HepG2 (cell line): ENCODE measurements around the gene FNDC3A. TPM values are rescaled to one million over a fixed set of nuclear protein-coding genes. Genes with fewer than 3 reads are reported as not detected.

Experiments used
- ATAC-seq: fragments of 200-7000 bp; cut with Tn5 transposase; 3 replicates; pipeline ENCODE4 v1.9.1; 2020; ENCODE audit warnings: mild to moderate bottlenecking, moderate library complexity
- BruUV-seq: library from RNA; stranded (reverse); fragments of 400-500 nt; replicated peaks from 2 replicates; lab custom pipeline; 2021; lab: Mats Ljungman, UMichigan
- CTCF ChIA-PET: fragments of 300-600 bp; formaldehyde crosslinking; extraction: SDS; loops from one replicate; lab custom pipeline; 2021; ENCODE audit warnings: low total read pairs, inconsistent platforms, low intra/inter-chr PET ratio; lab: Yijun Ruan, JAX
- POLR2A ChIA-PET: fragments of 350-600 bp; sonication (Branson Sonifier 250); formaldehyde crosslinking; loops from one replicate; lab custom pipeline; 2020; ENCODE audit warnings: antibody characterized with exemption, inconsistent platforms; lab: Yijun Ruan, JAX
- DNase-seq: peaks from one replicate; pipeline ENCODE4 v3.0.0-alpha.2; 2015; ENCODE audit warnings: low spot score
- FAIRE-seq: peaks from 3 replicates; lab custom pipeline; 2011; peaks lifted over from hg19 to GRCh38; lab: Jason Lieb, UNC
- H2AFZ ChIP-seq: one replicate; pipeline ENCODE4 v1.6.1; 2011; ENCODE audit warnings: low read length, inconsistent platforms
- H3K27ac ChIP-seq: fragments of 300-600 bp; 3 replicates; pipeline ENCODE4 v1.8.0; 2011; ENCODE audit warnings: mixed run types, mild to moderate bottlenecking, mixed read lengths, low read length, inconsistent platforms; ENCODE audit not compliant: insufficient read depth; ENCODE audit errors: extremely low read length
- H3K27me3 ChIP-seq, 2 experiments: fragments of 200-600 bp in 1 of 2; 2 replicates in 1 of 2; 3 replicates in 1 of 2; pipeline versions ENCODE4 v1.6.0 to v1.8.0; 2011; ENCODE audit warnings: low read length in 2 of 2, mild to moderate bottlenecking in 2 of 2, moderate library complexity in 2 of 2, inconsistent platforms in 1 of 2; ENCODE audit not compliant: insufficient read depth in 2 of 2, control insufficient read depth in 1 of 2
- H3K36me3 ChIP-seq, 2 experiments: fragments of 200-600 bp in 1 of 2; replicated peaks in 1 of 2; 2 replicates in 1 of 2; 3 replicates in 1 of 2; pipeline versions ENCODE4 v1.5.1 to v1.8.0; 2011; ENCODE audit warnings: low read length in 2 of 2, inconsistent platforms in 1 of 2; ENCODE audit not compliant: insufficient read depth in 2 of 2, control insufficient read depth in 1 of 2
- H3K4me1 ChIP-seq: 2 replicates; pipeline ENCODE4 v1.5.1; 2012; ENCODE audit warnings: low read length, inconsistent platforms; ENCODE audit not compliant: insufficient read depth
- H3K4me2 ChIP-seq: 2 replicates; pipeline ENCODE4 v1.6.0; 2011; ENCODE audit warnings: low read depth, low read length, inconsistent platforms
- H3K4me3 ChIP-seq, 3 experiments: fragments of 200-600 bp in 1 of 3; sonication (generic), shearing (Covaris generic) in 1 of 3; replicated peaks in 1 of 3; 2 replicates each; pipeline ENCODE4 v1.5.1; 2011 to 2016; ENCODE audit warnings: low read length in 3 of 3, inconsistent platforms in 2 of 3, low read depth in 2 of 3, mild to moderate bottlenecking in 2 of 3, control low read depth in 1 of 3, mixed read lengths in 1 of 3; ENCODE audit not compliant: insufficient read depth in 1 of 3
- H3K79me2 ChIP-seq: one replicate; pipeline ENCODE4 v1.6.1; 2011; ENCODE audit warnings: low read length, inconsistent platforms; ENCODE audit not compliant: insufficient read depth
- H3K9ac ChIP-seq: 2 replicates; pipeline ENCODE4 v1.6.0; 2011; ENCODE audit warnings: mild to moderate bottlenecking, low read depth, low read length, inconsistent platforms; ENCODE audit not compliant: insufficient read depth
- H3K9me3 ChIP-seq: 2 replicates; pipeline ENCODE4 v1.5.1; 2012; ENCODE audit warnings: mild to moderate bottlenecking, low read length
- H4K20me1 ChIP-seq: 2 replicates; pipeline ENCODE4 v1.6.0; 2011; ENCODE audit warnings: inconsistent platforms, mild to moderate bottlenecking, low read length, moderate library complexity; ENCODE audit not compliant: insufficient read depth
- CEBPG ChIP-seq: IDR thresholded peaks from 2 replicates; pipeline ENCODE4 v1.6.1; 2016
- POLR2AphosphoS5 ChIP-seq: IDR thresholded peaks from 2 replicates; pipeline ENCODE4 v1.6.1; 2012; ENCODE audit warnings: low read depth, low read length
- ZBTB39 ChIP-seq: sonication (generic); formaldehyde crosslinking; IDR thresholded peaks from 2 replicates; pipeline ENCODE4 v1.5.0; 2020; ENCODE audit warnings: missing genetic modification reagents
- WGBS: methylation state at CpG from one replicate; pipeline ENCODE4 v1.1.6; 2017; ENCODE audit warnings: low lambda C conversion rate; 5-methylcytosine and 5-hydroxymethylcytosine counted together
- in situ Hi-C: cut with HindIII; loops from 2 replicates; pipeline ENCODE4 v1.10.0; 2017; ENCODE audit warnings: low pct_unique_long_range_greater_than_20kb; ENCODE audit not compliant: extremely low pct_ligation_motif_present
- intact Hi-C: fragments of 100-400 bp; cut with micrococcal nuclease; formaldehyde crosslinking; loops from one replicate; pipeline ENCODE4 v1.10.0; 2022; ENCODE audit not compliant: unreplicated experiment
- polyA plus RNA-seq, 8 experiments: library from polyadenylated mRNA; depleted of rRNA in 3 of 8; stranded (reverse) in 7 of 8; unstranded in 1 of 8; fragments of >200 nt; fragmentation: Illumina TruSeq in 4 of 8; extraction: Trizol in 4 of 8; gene quantifications; 2 replicates each; pipeline versions ENCODE4 v1.2.1 to v1.2.3, GENCODE V29; 2011 to 2016; ENCODE audit warnings: low read depth in 4 of 8, missing spikeins in 1 of 8, mixed read lengths in 1 of 8; ENCODE audit not compliant: insufficient read depth in 1 of 8
- total RNA-seq, 5 experiments: library from RNA; depleted of rRNA; stranded (reverse); fragments of >200 nt; fragmentation: Illumina TruSeq; extraction: Trizol; gene quantifications; 2 replicates each; pipeline ENCODE4 v1.2.3, GENCODE V29; 2016; ENCODE audit warnings: low read depth in 1 of 5
- TF ChIP-seq, protein P1 (sequence below), 2 experiments: fragments of 450-650 bp in 1 of 2; sonication (generic) in 1 of 2; formaldehyde crosslinking; IDR thresholded peaks; 2 replicates each; pipeline versions ENCODE4 v1.5.0 to v1.8.0; 2020 to 2022; ENCODE audit warnings: mild to moderate bottlenecking in 1 of 2, missing genetic modification reagents in 1 of 2

The FNDC3A gene
- total and polyA plus RNA-seq, 2 of the 13 experiments (the other 11 are each of a cell fraction or from before 2014, with no cell fraction given) = 36.7 to 39.3 TPM

GRCh38 chr13:48978942-48979601 lies 3.4 kb downstream of the FNDC3A start:
- FAIRE-seq (no peak), DNase-seq (no peak), ATAC-seq (no peak)
- CTCF ChIA-PET = no interaction called here
- Histone ChIP-seq H4K20me1 (peaks cover 10% of the 10 kb centered on the region; the same call in 1 of the 2 replicates), H3K9me3 (no peaks in the 10 kb centered on the region), H3K79me2 (peaks cover 75% of the 10 kb centered on the region), H3K27ac (no peak overlapping the region), H3K4me1 (peaks cover 48% of the 10 kb centered on the region), H3K9ac (no peak overlapping the region), H3K27me3 (no peaks in the 10 kb centered on the region), H2AFZ (no peak overlapping the region), H3K4me3 (peak overlapping the region in 1 of 3 experiments; percentile 88; a peak in 2 of 6 replicates), H3K36me3 (no peaks in the 10 kb centered on the region), H3K4me2 (peak overlapping the region; percentile 92)
- intact Hi-C loops (loop anchor here (10.0 kb wide), 1 partner anchor 136 kb away; no protein-coding TSS in a partner anchor), in situ Hi-C loops (no loop called here)
- TF ChIP-seq POLR2AphosphoS5 (no peak), ZBTB39 (CRISPR knock-in tag) (no peak), CEBPG (CRISPR knock-in tag) (peak; percentile 59; the same call in 1 of the 2 replicates)
- TF ChIP-seq, protein P1, sequence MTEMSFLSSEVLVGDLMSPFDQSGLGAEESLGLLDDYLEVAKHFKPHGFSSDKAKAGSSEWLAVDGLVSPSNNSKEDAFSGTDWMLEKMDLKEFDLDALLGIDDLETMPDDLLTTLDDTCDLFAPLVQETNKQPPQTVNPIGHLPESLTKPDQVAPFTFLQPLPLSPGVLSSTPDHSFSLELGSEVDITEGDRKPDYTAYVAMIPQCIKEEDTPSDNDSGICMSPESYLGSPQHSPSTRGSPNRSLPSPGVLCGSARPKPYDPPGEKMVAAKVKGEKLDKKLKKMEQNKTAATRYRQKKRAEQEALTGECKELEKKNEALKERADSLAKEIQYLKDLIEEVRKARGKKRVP (CRISPR knock-in tag; IDR thresholded peaks at IDR 0.05) = peak in 1 of 2 experiments; percentile 62; a peak in 2 of 4 replicates
- BruUV-seq = no TSS peak
- POLR2A ChIA-PET = no interaction called here
- WGBS = 91% methylated on average over 2 of the region's 2 CpGs
